KBM-7 (cell line): ENCODE results near the gene RNASE8.
"Not testable (repeated sequence)": the region's sequence is repeated elsewhere in the genome, so short reads cannot be mapped to it uniquely, and the experiment has no call there.

Experiments
- DNase-seq: peaks from one replicate; pipeline ENCODE4 v3.0.0-alpha.2; 2015
- in situ Hi-C: fragments of 300-500 bp; cut with MboI; formaldehyde crosslinking; loops from 2 replicates; pipeline ENCODE4 v1.14.3; 2020; ENCODE audit warnings: low sequenced_read_pairs, low pct_unique_long_range_greater_than_20kb, mixed read lengths

The RNASE8 gene

DNA sequence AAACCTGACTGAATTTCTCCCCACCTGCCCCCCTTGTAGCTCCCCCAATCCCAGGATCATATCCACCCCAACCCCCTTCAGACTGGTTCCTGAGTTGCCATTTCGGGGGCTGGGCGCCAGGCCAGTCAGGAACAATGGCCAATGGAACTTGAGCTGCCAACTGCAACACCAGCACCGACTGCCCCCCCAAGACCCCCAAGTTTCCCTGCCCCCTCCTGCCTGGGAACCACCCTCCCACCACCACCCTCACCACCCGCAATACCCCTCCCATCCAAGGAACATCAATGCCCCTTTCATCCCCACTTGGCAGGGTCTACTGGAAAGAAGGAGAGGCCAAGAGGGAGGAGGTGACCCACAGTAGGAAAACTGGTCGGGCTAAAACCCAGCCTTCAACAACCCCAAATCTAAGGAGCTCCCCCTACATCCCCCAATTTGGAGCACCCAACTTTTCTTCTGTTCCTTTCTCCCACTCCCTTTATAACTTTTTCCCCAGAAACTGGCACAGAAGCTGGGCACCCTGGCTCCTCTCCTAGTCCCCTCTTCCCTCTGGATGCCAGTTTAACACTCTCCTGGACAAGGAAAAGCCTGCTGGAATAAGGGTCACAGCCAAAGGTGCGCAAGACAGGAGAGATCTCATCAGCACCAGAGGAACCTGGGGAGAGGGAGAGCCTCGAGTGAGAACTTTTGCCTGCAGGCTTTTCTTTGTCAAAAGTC is 31.2 kb upstream of the RNASE8 start:
- in situ Hi-C loops: no loop called here
- DNase-seq: no peak

DNA sequence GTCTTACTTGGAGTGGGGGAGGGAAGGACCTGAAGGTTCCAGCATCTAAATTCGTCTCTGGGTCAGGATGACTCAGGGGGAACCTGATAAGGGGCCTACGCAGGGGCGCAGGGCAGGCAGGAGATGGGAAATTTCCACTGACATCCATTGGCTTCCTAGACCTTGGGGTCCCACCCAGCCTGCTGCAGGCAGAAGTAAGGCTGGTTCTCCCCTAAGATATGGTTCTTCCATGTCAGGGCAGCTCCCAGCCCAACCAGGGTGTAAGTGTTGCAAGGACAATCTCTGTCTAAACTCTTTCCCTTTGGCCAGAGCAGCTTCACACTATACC is 30.7 kb upstream of the RNASE8 start:
- DNase-seq: no peak
- in situ Hi-C loops: no loop called here

GRCh38 chr14:21029917-21030316 is 27.7 kb upstream of the RNASE8 start, which contains the start of gene TPPP2:
TPPP2 (plus strand) TSS chr14:21030217; CDS start chr14:21030582, 365 bp downstream.
- in situ Hi-C loops: no loop called here
- DNase-seq: no peak

DNA sequence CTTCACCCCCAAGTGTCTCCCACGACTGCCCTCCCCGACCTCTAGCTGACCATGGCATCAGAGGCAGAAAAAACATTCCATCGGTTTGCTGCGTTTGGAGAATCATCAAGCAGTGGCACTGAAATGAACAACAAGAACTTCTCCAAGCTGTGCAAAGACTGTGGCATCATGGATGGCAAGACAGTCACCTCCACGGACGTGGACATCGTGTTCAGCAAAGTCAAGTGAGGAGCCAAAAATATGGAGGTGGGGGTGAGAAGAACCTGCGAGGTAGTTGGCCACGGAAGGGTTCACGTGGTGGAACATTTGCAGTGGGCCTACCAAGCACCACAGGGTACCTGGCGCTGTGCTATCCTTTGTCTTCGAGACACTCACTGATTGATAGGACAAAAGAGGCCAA is 27.1 kb upstream of the RNASE8 start:
- no peak for DNase-seq
- in situ Hi-C loops: no loop called here

GRCh38 chr14:21032326-21033132 is 25.1 kb upstream of the RNASE8 start:
- no peak for DNase-seq
- in situ Hi-C loops: no loop called here

GRCh38 chr14:21033133-21033698 is 24.4 kb upstream of the RNASE8 start:
- DNase-seq: no peak
- in situ Hi-C loops: no loop called here

DNA sequence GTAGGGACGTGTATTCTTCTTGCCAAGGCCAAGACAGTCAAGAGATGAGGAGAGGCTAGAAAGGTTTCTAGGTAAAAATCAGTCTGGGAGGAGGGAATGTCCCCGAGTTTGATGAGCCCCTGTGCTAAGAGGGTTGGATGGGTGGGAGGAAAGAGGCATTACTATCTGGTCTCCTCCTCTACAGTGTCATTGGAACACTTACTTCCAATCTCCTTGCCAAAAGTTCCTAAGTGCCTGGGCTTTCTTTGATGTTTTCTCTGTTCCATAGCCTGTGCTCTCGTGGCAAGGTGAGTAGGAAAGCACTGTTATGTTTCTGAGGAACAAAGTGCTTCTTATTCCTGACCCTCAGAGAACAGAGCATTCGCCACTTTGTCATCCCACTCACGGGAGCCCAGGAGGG is 22.9 kb upstream of the RNASE8 start, which contains the start of gene RNASE13:
RNASE13 (minus strand) TSS at position 101 of the 400 bp plus-strand sequence. CDS start 519 bp downstream, outside the sequence.
- in situ Hi-C loops: no loop called here
- no peak for DNase-seq

- DNase-seq: no peak
- in situ Hi-C loops: no loop called here
These were observed 20.9 kb upstream of the RNASE8 start for GRCh38 chr14:21036751-21037150.

DNA sequence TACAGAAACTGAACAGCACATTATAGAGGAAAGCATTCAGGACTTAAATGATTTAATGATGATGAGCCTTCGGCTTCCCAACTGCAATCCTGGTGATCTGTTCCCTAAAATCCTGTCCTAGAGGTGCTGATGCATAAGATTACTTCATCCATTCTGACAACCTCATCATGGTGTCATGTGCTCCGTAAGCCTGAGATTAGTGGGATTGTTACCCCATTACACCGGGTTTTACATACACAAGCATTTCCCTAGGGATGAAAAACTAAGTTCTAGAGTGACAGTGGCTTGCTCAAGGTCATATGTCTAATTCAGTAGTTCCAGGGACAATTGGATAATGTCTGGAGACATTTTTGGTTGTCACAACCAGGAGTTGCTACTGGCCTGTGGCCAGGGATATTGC is 20.5 kb upstream of the RNASE8 start:
- in situ Hi-C loops: no loop called here

DNA sequence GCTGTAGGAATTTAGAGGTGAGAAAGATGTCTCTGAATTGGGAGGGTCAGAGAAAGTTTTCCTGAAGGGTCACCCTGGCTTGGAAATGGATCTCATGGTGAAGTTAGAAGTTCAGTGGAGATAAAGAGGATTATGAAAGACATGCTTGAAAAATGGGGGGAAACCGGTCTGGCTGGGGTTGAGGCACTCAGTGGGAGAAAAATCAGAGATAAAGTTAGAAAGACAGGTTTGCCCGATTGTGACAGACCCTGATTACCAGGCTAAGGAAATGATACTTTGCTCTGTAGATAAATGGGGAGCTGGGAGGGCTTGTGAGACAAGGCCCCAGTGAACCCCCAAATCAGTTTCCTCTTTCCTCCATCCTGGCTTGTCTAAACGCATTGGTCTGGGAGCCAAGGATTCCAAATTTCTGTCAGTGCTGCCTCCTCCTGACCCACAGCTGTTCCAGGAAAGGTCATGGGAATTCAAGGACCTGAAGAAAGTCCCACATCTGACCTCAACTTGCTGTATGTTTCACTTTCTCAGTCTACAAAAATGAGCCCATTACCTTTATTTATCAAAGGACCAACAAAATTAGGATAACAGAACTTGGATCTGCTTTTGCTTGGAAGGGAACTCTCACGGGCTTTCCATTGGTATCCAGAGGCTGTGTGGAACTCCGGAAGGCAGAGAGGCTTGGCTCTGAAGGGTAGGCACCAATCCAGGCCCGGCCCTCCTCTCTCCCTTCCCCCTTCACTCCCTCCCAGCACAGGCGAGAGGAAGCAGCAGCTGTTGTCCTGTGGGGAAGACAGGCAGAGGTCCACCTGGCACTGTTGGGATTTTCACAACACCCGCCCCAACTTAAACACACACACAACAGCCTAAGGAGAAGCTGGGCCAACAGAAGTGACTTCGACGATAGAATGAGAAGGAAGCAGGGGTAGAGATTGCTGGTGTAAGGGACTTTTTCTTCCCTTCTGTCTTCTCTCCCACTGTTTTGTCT is 18.9 kb upstream of the RNASE8 start:
- DNase-seq: no peak
- in situ Hi-C loops: no loop called here

More for the DNA sequence above, 20.5 kb upstream of the RNASE8 start:
- DNase-seq: no peak

GRCh38 chr14:21039585-21040369 is 17.8 kb upstream of the RNASE8 start:
- in situ Hi-C loops: no loop called here
- DNase-seq: peak; percentile 73

- DNase-seq: no peak
- in situ Hi-C loops: no loop called here
These were observed 17.2 kb upstream of the RNASE8 start for GRCh38 chr14:21040370-21040925.

- in situ Hi-C loops, DNase-seq: not testable (repeated sequence)
These were observed 16.7 kb upstream of the RNASE8 start for GRCh38 chr14:21040941-21041340.

DNA sequence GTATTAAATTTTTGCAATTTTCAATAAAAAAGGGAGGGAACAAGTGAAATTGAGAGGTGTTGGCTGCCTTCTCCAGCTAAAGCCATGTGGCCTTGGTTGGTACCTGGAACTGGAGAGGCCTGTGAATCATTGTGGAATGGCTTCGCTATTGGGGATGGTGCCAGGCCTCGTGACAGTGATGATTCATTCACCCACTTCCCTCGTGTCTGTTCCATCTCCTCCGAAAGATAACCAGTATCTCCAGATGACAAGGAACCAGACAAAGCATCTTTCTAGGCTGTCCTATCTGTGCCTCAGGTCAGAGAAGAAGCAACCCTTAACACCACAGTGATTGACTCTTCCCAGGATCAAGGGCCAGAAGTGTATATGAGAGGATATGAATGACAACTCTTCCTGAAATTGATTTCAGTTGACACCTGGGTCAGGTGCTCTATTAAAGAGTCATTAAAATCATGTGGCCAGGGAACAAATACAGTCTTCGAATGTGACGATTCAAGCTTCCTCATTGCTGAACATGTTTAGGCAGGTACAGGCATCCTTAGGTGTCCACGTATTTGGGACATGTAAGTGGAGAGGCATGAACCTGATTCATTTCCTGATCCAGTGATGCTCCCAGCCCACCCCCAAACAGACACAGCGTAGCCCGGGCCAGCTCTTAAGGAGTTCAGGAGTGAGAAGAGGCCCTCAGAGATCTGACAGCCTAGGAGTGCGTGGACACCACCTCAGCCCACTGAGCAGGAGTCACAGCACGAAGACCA is 15.8 kb upstream of the RNASE8 start, which contains the start of gene RNASE7:
RNASE7 (plus strand) TSS at position 687 of the 758 bp plus-strand sequence. CDS start 631 bp downstream, outside the sequence.
- DNase-seq: no peak

DNA sequence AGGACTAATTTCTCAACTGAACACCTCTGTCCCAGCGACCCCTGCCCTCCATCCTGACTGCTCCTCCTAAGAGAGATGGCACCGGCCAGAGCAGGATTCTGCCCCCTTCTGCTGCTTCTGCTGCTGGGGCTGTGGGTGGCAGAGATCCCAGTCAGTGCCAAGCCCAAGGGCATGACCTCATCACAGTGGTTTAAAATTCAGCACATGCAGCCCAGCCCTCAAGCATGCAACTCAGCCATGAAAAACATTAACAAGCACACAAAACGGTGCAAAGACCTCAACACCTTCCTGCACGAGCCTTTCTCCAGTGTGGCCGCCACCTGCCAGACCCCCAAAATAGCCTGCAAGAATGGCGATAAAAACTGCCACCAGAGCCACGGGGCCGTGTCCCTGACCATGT is 14.7 kb upstream of the RNASE8 start:
- in situ Hi-C loops: no loop called here
- no peak for DNase-seq

More for the DNA sequence above, 15.8 kb upstream of the RNASE8 start, which contains the start of gene RNASE7:
- in situ Hi-C loops: no loop called here

DNA sequence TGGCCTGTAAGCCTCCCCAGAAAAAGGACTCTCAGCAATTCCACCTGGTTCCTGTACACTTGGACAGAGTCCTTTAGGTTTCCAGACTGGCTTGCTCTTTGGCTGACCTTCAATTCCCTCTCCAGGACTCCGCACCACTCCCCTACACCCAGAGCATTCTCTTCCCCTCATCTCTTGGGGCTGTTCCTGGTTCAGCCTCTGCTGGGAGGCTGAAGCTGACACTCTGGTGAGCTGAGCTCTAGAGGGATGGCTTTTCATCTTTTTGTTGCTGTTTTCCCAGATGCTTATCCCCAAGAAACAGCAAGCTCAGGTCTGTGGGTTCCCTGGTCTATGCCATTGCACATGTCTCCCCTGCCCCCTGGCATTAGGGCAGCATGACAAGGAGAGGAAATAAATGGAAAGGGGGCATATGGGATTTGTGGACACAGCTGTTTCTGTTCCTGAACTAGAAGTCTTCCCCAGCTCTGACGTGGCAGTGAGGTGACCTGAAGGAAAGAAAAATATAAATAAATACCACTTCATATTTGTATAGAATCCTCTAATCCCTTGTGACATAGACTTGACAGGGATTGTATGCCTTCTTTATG is 14.1 kb upstream of the RNASE8 start:
- in situ Hi-C loops: no loop called here
- no peak for DNase-seq
